Measurements from ENCODE around the gene MSTN.

DNA sequence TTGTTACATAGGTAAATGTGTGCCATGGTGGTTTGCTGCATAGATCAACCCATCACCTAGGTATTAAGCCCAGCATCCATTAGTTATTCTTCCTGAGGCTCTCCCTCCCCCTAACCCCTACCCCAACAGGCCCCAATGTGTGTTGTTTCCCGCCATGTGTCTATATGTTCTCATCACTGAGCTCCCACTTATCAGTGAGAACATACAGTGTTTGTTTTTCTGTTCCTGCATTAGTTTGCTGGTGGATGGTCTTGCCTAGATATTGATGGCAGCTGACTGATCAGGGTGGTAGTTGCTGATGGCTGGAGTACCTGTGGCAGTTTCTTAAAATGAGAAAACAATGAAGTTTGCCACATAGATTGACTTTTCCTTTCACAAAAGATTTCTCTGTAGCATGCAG, 34.6 kb upstream of the MSTN start:
- no peak for TF ChIP-seq GATA2 (IDR thresholded peaks at IDR 0.05; ENCODE audit: low read depth, low read length)
- TF ChIP-seq GATA3 (IDR thresholded peaks at IDR 0.05; ENCODE audit: low read depth, low read length) = no peak
